Neural cell (in vitro differentiated cells): Measurements from ENCODE around the gene GALNT12. TPM values are rescaled to one million over a fixed set of nuclear protein-coding genes. Genes with fewer than 3 reads are reported as not detected.

ENCODE experiments used
- H2AFZ ChIP-seq: fragments of 200-600, 300-800 bp; sonication (generic), shearing (Covaris generic); 2 replicates; pipeline ENCODE4 v1.6.0; 2014; ENCODE audit warnings: low read depth, mild to moderate bottlenecking, antibody characterized with exemption, low read length, moderate library complexity
- H3F3A ChIP-seq: fragments of 200-600 bp; shearing (Covaris generic); 2 replicates; pipeline ENCODE4 v1.6.1; 2016; ENCODE audit warnings: mild to moderate bottlenecking, moderate library complexity, mixed read lengths, antibody characterized with exemption, low read length; ENCODE audit not compliant: insufficient read depth, poor library complexity, severe bottlenecking
- H3K27ac ChIP-seq: fragments of 200-600, 300-800 bp; sonication (generic), shearing (Covaris generic); 2 replicates; pipeline ENCODE4 v1.5.1; 2014; ENCODE audit warnings: mild to moderate bottlenecking, low read length, moderate library complexity
- H3K27me3 ChIP-seq: fragments of 300-800, 200-600 bp; sonication (generic), shearing (Covaris generic); 2 replicates; pipeline ENCODE4 v1.6.0; 2014; ENCODE audit warnings: mild to moderate bottlenecking, low read depth, low read length, moderate library complexity; ENCODE audit not compliant: insufficient read depth
- H3K36me3 ChIP-seq: fragments of 300-800, 200-600 bp; sonication (generic), shearing (Covaris generic); 2 replicates; pipeline ENCODE4 v1.5.1; 2014; ENCODE audit warnings: mild to moderate bottlenecking, antibody characterized with exemption, low read length, moderate library complexity; ENCODE audit not compliant: insufficient read depth
- H3K4me2 ChIP-seq: fragments of 300-800, 200-600 bp; sonication (generic), shearing (Covaris generic); 2 replicates; pipeline ENCODE4 v1.6.0; 2014; ENCODE audit warnings: mild to moderate bottlenecking, low read length
- H3K4me3 ChIP-seq: fragments of 300-800, 200-600 bp; sonication (generic), shearing (Covaris generic); 2 replicates; pipeline ENCODE4 v1.5.1; 2014; ENCODE audit warnings: mild to moderate bottlenecking, low read length, moderate library complexity
- H3K79me2 ChIP-seq: fragments of 200-600 bp; shearing (Covaris generic); replicated peaks from 2 replicates; pipeline ENCODE4 v1.6.0; 2014; ENCODE audit warnings: mild to moderate bottlenecking, low read length, moderate library complexity; ENCODE audit not compliant: insufficient read depth
- H3K9ac ChIP-seq: fragments of 300-800, 200-600 bp; sonication (generic), shearing (Covaris generic); 2 replicates; pipeline ENCODE4 v1.6.1; 2016; ENCODE audit warnings: mild to moderate bottlenecking, low read length, mixed read lengths
- H3K9me2 ChIP-seq: fragments of 200-600 bp; shearing (Covaris generic); 2 replicates; pipeline ENCODE4 v1.6.1; 2016; ENCODE audit warnings: mild to moderate bottlenecking, low read length, mixed read lengths; ENCODE audit not compliant: insufficient read depth
- H3K9me3 ChIP-seq: fragments of 200-600, 300-800 bp; sonication (generic), shearing (Covaris generic); 2 replicates; pipeline ENCODE4 v1.6.1; 2016; ENCODE audit warnings: mild to moderate bottlenecking, mixed run types, low read length, moderate library complexity, mixed read lengths
- H4K20me1 ChIP-seq: fragments of 200-600 bp; shearing (Covaris generic); 2 replicates; pipeline ENCODE4 v1.6.1; 2016; ENCODE audit warnings: mild to moderate bottlenecking, mixed run types; ENCODE audit not compliant: insufficient read depth
- EP300 ChIP-seq: fragments of 450-650 bp; conservative IDR thresholded peaks from 2 replicates; pipeline ENCODE4 v1.6.1; 2014; ENCODE audit warnings: antibody characterized with exemption, mild to moderate bottlenecking, moderate library complexity; ENCODE audit not compliant: poor library complexity, severe bottlenecking
- EZH2 ChIP-seq: fragments of 200-600, 300-800 bp; shearing (Covaris generic), sonication (generic); IDR thresholded peaks from 2 replicates; pipeline ENCODE4 v1.6.1; 2014; ENCODE audit warnings: antibody characterized with exemption, low read length, borderline replicate concordance, mild to moderate bottlenecking; ENCODE audit not compliant: insufficient read depth, poor library complexity, severe bottlenecking
- MXI1 ChIP-seq: fragments of 450-650 bp; conservative IDR thresholded peaks from 2 replicates; pipeline ENCODE4 v1.6.1; 2014; ENCODE audit warnings: antibody characterized with exemption, mild to moderate bottlenecking; ENCODE audit not compliant: poor library complexity, severe bottlenecking
- POLR2AphosphoS5 ChIP-seq: IDR thresholded peaks from 2 replicates; pipeline ENCODE4 v1.6.1; 2012
- RAD21 ChIP-seq: fragments of 450-650 bp; conservative IDR thresholded peaks from 2 replicates; pipeline ENCODE4 v1.6.1; 2014; ENCODE audit warnings: antibody characterized with exemption, mild to moderate bottlenecking, moderate library complexity
- SMC3 ChIP-seq: fragments of 450-650 bp; conservative IDR thresholded peaks from 2 replicates; pipeline ENCODE4 v1.6.1; 2014; ENCODE audit warnings: antibody characterized with exemption, mild to moderate bottlenecking, moderate library complexity; ENCODE audit not compliant: poor library complexity
- TAF1 ChIP-seq: IDR thresholded peaks from 2 replicates; pipeline ENCODE4 v1.6.1; 2012; ENCODE audit warnings: low read depth
- polyA plus RNA-seq: library from polyadenylated mRNA; depleted of rRNA; stranded (reverse); fragments of >200 nt; gene quantifications from 2 replicates; pipeline ENCODE4 v1.2.3, GENCODE V29; 2014
- TF ChIP-seq, protein P1 (sequence below): IDR thresholded peaks from 2 replicates; pipeline ENCODE4 v1.6.1; 2012; ENCODE audit warnings: borderline replicate concordance
- TF ChIP-seq, protein P2 (sequence below): fragments of 450-650 bp; IDR thresholded peaks from 2 replicates; pipeline ENCODE4 v1.5.1; 2014; ENCODE audit warnings: antibody characterized with exemption, mild to moderate bottlenecking, moderate library complexity; ENCODE audit not compliant: poor library complexity, severe bottlenecking

GALNT12 gene
- polyA plus RNA-seq, 1 donor from 2014 or later = 8.4 TPM

DNA sequence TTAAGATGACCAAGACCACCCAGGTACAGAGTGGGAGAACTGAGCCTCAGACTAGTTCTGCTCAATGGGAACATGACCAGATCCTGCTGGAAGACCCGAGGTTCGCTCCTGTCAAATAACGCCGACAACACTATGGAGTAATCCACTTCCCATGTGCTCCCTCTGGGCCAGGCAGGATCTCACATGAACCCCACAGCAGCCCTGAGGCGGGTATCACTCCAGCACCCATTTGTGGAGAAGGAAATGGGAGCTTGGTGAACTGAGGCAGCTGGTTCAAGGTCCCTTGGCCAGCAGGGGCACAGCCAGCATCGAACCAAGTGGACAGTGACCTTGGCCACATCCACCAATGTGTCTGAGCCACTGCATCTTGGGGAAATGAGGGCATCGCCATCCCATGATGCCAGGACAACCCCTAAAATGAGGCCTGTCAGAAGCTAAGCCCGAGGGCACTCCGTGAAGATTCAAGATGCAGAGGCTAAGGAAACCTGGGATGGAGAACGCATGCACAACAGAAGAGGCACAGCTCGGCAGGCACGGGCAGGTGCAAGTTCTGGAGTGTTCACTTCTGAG lies 19.6 kb upstream of the GALNT12 start:
- Histone ChIP-seq H3F3A (no peaks in the 10 kb centered on the region), H3K27me3 (no peaks in the 10 kb centered on the region), H3K27ac (no peak overlapping the region), H3K9me3 (no peaks in the 10 kb centered on the region), H4K20me1 (no peaks in the 10 kb centered on the region), H3K4me2 (no peak overlapping the region), H2AFZ (no peak overlapping the region), H3K36me3 (no peaks in the 10 kb centered on the region), H3K9me2 (no peaks in the 10 kb centered on the region), H3K9ac (no peak overlapping the region), H3K79me2 (no peaks in the 10 kb centered on the region), H3K4me3 (no peak overlapping the region)
- TF ChIP-seq EP300 (no peak), POLR2AphosphoS5 (no peak), RAD21 (no peak), SMC3 (no peak), TAF1 (no peak), EZH2 (no peak), MXI1 (no peak)
- TF ChIP-seq, protein P1, sequence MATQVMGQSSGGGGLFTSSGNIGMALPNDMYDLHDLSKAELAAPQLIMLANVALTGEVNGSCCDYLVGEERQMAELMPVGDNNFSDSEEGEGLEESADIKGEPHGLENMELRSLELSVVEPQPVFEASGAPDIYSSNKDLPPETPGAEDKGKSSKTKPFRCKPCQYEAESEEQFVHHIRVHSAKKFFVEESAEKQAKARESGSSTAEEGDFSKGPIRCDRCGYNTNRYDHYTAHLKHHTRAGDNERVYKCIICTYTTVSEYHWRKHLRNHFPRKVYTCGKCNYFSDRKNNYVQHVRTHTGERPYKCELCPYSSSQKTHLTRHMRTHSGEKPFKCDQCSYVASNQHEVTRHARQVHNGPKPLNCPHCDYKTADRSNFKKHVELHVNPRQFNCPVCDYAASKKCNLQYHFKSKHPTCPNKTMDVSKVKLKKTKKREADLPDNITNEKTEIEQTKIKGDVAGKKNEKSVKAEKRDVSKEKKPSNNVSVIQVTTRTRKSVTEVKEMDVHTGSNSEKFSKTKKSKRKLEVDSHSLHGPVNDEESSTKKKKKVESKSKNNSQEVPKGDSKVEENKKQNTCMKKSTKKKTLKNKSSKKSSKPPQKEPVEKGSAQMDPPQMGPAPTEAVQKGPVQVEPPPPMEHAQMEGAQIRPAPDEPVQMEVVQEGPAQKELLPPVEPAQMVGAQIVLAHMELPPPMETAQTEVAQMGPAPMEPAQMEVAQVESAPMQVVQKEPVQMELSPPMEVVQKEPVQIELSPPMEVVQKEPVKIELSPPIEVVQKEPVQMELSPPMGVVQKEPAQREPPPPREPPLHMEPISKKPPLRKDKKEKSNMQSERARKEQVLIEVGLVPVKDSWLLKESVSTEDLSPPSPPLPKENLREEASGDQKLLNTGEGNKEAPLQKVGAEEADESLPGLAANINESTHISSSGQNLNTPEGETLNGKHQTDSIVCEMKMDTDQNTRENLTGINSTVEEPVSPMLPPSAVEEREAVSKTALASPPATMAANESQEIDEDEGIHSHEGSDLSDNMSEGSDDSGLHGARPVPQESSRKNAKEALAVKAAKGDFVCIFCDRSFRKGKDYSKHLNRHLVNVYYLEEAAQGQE = no peak
- TF ChIP-seq, protein P2, sequence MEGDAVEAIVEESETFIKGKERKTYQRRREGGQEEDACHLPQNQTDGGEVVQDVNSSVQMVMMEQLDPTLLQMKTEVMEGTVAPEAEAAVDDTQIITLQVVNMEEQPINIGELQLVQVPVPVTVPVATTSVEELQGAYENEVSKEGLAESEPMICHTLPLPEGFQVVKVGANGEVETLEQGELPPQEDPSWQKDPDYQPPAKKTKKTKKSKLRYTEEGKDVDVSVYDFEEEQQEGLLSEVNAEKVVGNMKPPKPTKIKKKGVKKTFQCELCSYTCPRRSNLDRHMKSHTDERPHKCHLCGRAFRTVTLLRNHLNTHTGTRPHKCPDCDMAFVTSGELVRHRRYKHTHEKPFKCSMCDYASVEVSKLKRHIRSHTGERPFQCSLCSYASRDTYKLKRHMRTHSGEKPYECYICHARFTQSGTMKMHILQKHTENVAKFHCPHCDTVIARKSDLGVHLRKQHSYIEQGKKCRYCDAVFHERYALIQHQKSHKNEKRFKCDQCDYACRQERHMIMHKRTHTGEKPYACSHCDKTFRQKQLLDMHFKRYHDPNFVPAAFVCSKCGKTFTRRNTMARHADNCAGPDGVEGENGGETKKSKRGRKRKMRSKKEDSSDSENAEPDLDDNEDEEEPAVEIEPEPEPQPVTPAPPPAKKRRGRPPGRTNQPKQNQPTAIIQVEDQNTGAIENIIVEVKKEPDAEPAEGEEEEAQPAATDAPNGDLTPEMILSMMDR = no peak

DNA sequence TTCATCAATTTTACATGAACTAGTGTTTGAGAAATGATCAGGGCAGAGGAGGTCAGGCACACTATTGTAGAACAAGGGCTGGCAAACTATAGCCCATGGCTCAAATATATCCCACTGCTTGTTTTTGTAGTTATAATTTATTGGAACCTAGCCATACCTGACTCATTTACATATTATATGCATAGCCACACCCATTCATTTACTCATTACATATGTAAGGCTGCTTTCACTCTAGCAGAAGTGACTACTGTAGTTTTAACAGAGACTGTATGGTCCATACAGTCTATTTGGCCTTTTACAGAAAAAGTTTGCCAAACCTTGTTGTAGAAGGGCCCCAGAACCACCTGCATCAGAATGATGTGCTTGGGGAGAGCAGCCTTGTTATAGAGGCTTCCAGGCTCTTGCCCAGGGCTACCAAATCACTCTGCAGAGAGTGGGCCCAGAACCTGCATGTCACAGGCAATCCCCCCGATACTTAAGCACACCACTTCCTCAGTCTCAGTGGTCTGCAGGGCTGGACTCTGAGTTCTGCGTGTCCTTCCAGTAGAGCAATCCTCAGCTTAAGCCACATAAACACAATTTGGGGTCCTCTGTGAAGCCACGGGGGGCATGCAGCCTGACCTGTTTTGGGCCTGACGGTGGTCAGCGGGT lies 17.9 kb upstream of the GALNT12 start:
- no peaks in the 10 kb centered on the region for H3K9me3 ChIP-seq

More for the DNA sequence above, 17.9 kb upstream of the GALNT12 start:
- no peaks in the 10 kb centered on the region for H3K9me2 ChIP-seq
- H4K20me1 ChIP-seq = no peaks in the 10 kb centered on the region
- H3K79me2 ChIP-seq = no peaks in the 10 kb centered on the region
- no peaks in the 10 kb centered on the region for H3K27me3 ChIP-seq
- H3F3A ChIP-seq = no peaks in the 10 kb centered on the region
- no peak overlapping the region for H2AFZ ChIP-seq
- H3K4me3 ChIP-seq = no peak overlapping the region
- no peak overlapping the region for H3K27ac ChIP-seq
- H3K9ac ChIP-seq = no peak overlapping the region
- no peaks in the 10 kb centered on the region for H3K36me3 ChIP-seq
- no peak overlapping the region for H3K4me2 ChIP-seq
- TF ChIP-seq TAF1 = no peak
- no peak for TF ChIP-seq EP300
- TF ChIP-seq, protein P2 = no peak
